NCI-H2227 treated with DMSO at 0.1 percent for 48 hours (cell line): ENCODE measurements around the gene PLCB1.
"Not testable (repeated sequence)": the region's sequence is repeated elsewhere in the genome, so short reads cannot be mapped to it uniquely, and the experiment has no call there.

Source experiments
- DNase-seq: peaks from one replicate; lab custom pipeline; 2025; lab: John Stamatoyannopoulos, UW

Gene PLCB1

DNA sequence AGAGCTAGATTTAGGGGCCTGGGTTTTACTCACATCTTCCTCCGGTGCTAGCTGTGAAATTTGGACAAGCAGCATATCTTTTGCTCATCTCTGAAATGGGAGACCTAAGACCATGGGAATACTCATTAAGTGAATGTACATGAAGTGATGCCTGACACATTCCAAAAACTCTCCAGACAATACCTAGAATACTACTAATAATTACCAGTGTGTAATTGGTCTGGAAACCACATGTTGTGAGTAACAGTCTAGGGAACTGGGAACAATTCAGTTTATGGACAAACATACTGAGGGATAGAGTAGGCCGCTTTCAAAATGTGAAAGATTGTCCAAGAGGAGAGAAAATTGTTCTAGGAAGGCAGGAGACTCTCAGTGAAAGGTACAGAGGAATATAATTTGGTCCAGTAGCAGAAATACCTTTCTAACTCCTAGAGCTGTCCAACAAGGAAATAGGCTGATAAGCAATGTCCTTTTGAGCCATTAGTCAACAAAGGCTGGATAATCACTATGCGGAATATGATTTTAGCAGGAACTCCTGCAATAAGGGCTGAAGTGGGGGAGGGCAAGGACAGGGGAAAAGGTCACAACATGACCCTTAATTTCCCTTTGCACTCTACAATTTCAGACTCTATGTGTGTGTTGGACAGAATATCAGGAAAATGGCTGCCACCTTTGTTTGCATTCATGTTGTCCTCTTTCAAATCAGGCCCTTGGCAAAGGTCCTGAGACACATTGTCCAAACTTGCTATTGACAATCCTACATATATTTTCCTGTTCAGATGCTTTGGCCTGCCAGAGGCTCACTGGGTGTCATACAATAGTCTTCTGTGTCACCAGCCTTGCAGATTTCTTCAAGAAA is 315.4 kb downstream of the PLCB1 start:
- DNase-seq: no peak

DNA sequence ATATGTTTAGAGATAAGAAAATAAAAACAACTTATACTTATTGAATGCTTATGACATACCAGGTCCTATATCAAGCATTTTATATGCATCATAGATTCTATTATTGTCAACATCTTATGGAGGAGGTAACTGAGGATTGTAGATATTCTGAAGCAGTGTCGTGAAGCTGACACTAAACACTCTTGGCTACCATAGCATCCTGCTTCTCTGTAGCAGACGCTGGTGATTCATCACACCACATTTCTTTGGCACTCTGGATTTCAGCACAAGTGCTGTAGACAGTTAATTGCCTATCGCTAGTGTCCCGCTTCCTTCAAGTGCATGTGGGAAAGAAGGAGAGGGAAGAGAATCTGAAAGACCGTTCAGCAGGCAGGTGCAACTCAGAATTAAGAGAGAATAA is 317.1 kb downstream of the PLCB1 start:
- peak; percentile 40 for DNase-seq

DNA sequence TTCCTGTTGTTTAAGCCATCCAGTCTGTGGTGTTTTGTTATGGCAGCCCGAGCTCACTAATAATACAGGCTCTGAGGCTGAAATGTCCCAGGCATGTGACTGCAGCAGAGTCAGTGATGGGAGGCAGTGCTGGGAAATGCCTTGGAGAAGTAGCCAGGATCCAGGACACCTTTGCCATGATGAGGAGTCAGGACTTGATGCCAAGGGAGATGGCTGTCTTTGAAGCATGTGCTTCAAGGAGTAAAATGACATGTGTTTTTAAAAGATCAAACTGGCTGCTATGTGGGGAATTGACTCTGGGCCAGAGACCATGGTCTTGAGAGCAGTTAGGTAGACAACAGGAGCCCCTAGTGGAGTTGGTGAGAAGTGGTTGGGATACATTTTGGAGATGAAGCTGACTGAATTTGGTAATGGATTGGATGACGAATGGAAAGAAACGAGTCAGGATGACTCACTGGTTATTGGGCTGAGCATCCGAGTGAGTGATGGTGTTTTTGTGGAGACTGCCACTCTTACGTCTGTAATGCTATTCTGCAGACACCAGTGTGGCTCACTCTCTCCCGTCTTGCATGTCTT is 322.2 kb downstream of the PLCB1 start:
- no peak for DNase-seq

DNA sequence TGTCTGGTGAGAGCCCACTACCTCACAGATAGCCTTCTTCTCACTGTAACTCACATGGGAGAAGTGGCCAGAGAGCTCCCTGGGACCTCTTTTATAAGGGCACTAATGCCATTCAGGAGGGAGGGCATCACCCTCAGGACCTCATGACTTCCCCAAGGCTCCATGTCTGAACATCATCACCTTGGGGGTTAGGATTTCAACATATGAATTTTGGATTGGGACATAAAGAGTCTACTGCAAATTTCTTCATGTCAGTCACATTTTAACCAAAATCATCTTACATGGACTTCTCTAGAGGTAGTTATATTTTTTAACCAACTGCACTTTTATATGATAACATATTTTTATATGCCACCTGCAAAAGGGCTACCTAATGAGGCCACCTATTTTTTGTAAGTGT is 324.7 kb downstream of the PLCB1 start:
- DNase-seq: no peak

DNA sequence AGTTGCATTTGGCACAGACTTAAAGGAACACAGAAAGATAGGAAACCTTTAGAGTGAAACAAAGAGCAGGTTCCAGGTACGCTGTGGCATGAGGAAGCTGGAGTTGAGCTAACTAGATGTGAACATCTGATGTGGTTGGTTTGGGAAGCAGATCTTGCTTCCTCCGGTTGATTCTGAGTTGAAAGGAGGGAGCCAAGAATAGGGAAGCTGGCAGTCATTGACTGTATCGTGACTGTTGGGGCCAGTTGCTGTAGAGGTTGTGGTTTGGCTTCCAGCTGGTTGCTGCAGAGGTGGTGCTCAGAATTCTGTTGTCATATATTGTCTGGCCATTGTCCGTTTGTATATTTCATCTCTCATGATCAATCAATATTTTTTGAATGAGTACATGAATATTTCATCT is 325.9 kb downstream of the PLCB1 start:
- no peak for DNase-seq

DNA sequence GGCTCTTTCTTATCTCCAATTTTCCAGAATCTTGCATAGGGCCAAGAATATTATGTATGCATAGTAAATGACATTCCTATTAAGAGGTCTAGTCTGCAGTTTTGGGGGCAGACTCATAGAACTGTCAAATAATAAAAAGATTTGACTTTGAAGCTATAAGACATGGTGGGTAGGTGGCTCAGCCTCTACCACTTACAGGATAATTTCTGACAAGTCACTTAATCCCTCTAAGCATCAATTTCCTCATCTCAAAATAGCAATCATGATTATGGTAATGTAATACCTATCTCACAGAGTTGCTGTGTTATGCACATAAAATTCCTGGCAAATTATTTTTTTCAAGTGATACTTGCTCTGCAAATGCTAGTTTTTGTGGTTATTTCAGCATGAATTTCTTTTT is 329.1 kb downstream of the PLCB1 start:
- DNase-seq: no peak

DNA sequence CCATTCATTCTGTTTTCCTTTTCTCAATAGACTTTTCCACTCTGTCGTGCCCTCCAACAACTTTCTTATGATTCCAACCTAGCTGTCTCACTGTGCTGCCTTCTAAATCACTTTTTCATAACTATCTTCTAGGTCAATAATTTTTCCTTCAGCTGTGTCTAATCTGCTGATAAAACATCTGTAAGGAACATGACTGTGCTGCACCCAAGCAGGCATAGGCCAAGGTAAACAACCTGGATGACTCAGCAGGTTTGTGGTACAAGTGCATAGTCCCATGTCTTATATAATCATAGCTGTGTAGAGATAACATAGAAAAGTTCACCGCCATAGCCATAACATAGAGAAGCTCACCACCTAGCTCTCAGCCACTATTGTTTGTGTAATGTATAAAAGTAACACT is 332.3 kb downstream of the PLCB1 start:
- no peak for DNase-seq

DNA sequence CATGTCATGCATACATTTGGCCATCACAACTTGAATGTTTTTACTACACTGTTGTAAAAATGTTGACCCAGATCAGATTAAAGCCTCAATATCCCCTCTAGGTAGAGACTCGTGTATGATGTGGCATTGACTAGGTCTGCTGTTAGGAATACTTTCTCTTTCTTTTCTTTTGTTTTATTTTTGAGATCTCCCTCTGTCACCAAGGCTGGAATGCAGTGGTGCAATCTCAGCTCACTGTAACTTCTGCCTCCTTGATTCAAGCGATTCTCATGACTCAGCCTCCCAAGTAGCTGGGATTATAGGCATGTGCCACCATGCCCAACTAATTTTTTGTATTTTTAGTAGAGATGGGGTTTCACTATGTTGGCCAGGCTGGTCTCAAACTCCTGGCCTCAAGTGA is 334.7 kb downstream of the PLCB1 start:
- not testable (repeated sequence) for DNase-seq

DNA sequence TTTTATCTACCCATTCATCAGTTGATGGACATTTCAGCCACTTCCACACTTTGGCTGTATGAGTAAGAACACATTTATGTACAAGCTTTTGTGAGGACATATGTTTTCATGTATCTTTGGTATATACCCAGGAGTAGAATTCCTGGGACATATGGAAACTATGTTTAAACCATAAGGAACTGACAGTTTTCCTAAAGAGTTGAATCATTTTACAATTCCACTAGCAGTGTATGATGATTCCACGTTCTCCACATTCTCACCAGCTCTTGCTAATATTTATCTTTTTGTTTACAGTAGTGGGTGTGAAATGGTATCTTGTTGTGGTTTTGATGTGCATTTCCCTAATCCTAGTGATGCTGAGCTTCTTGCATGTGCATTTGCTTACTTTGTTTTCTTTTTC is 338.1 kb downstream of the PLCB1 start:
- DNase-seq: no peak

DNA sequence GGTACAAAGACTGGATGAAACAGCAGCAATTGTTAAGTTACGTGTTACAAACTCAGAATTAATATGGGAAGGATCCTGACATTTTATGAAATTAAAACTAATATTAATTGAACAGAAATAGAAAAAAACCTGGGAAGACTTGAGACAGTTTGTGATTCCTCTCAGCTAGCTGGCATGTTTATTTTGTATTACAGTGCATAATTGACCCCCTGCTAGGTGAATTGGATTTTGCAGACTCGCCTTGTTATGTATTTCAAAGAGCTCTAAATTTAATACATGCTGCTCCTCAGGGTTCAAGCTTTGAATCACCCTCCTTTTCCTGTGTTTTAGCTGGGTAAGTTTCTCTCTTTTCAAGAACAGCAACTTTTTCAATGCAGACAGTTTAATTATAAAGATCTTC is 339.4 kb downstream of the PLCB1 start:
- DNase-seq: peak; percentile 28

DNA sequence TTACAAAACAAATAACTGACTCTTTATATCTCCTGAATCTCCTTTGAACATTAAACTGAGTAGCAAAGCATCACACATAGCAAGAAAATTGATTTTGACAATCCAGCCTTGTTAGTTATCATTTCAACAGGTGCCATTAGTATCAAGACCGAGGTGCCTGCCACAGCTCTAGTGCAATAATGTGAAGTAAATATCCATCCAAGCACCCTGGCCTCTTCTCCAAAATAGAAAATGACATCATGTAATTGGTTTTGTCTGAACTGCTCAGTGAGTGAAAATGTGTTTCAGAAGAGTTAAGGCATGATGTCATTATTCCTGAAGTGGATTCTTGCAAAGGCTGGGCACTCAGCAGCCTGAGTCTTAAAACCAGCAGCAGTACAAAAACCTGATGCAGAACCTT is 341.4 kb downstream of the PLCB1 start:
- peak; percentile 72 for DNase-seq

DNA sequence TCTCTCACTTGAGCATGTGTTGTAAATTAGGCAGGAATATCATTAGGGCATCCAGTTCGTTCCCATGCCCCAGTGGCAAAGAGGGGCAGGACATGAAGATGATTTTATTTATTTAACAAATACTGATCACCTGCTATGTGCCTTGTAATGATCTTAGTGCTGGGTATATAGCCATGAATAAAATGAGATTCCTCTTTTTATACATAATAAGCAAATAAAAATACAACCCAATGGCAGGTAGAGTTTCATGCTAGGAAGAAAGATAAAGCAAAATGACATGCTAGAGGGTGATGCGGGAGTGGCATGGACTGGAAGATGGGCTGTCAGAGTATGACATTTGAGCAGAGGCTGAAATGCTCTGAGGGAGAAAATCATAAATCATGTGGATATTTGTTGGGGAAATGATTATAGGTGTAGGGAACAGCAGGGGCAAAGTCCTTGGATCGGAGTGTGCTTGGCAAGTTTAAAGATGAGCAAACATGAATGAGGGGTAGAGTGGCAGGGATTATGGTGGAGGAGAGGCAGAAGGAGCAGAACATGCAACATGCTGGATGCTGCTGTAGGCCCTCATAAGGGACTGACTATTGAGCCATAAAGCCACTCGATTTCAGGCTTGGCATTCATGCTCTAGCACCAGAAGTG is 342.1 kb downstream of the PLCB1 start:
- peak; percentile 32 for DNase-seq

DNA sequence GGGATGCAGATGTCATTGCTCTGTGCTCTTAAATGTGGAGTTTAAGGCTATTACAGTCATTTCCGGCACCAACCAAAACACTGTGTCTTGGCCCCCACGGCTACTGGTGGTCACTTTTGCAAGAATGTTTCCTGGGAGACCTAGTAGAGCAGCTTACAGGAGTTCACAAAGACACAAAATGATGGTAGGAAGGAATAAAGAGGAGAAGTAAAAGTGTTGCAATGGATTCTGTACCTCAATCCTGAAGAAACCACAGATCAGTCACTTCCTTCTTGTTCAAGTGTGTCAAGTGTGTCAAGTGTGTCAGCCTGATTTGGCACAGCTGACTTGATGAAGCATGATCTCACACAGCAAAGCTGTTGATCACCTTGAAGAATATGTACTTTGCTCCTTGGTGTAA is 344.0 kb downstream of the PLCB1 start:
- no peak for DNase-seq

DNA sequence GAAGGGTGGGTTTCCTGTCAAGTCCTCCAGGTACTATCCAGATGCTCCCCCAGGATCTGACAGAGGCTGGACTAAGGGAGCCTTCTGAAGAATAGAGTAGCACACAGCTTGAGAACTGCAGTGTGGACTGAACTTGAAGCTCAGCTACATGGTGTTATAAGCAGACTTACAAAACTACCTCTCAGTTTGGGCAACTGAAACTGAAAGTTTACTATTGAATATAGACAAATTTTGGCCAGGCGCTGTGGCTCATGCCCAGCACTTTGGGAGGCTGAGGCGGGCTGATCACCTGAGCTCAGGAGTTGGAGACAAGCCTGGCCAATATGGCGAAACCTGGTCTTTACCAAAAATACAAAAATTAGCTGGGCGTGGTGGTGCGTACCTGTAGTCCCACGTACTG is 348.5 kb downstream of the PLCB1 start:
- DNase-seq: no peak

DNA sequence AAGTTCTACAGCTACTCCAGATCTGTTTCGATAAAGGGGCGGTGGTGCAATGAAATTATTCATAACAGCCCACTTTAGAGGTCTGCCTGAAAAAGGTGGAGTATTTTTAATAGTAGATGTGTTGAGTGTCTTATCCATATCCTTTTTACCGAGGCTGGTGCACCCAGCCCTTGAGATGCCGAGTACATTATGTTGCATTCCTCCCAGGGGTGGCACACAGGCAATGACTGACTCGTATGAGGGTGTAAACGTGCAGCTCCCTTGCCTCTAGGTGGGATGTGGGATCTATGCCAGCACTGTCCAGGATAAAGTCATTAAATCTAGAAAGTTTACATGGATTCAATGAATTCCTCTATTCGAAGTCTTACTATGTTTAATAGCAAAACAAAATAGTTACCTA is 355.6 kb downstream of the PLCB1 start:
- DNase-seq: no peak

DNA sequence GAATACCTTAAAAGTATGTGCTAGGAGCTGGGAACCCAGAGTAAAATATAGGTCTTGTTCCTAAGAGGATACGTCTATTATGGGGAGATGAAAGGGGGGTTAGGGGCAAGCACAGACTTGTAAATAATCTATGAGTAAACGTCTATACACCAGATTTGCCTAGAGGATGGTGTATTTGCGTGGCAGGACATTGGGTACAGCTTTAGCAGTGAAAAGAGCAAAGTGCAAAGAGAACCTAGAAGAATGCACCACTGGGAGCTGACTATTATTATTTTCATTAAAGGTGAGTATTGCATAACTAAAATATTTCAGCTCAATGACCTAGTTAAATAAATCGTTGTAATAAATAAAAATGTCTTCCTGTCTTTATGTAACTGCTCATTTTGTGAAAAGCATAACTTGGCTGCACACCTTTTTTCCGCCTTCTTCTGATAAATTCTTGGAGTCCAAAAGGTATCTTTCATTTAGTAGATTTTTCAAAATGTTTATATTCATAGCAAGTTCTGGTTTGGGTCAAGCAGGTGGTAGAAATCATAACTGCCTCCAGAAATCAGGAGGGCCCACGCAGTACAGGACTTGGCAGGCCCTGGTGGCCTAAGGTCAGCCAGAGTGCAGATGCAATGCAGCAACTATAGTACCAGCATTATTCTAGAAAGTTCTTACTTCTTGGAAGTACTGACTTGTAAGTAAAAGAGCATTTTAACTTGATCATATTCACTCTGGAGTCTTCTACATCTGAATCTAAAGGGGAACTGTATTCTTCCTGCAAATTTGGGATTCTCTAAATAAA is 357.2 kb downstream of the PLCB1 start:
- DNase-seq: no peak

DNA sequence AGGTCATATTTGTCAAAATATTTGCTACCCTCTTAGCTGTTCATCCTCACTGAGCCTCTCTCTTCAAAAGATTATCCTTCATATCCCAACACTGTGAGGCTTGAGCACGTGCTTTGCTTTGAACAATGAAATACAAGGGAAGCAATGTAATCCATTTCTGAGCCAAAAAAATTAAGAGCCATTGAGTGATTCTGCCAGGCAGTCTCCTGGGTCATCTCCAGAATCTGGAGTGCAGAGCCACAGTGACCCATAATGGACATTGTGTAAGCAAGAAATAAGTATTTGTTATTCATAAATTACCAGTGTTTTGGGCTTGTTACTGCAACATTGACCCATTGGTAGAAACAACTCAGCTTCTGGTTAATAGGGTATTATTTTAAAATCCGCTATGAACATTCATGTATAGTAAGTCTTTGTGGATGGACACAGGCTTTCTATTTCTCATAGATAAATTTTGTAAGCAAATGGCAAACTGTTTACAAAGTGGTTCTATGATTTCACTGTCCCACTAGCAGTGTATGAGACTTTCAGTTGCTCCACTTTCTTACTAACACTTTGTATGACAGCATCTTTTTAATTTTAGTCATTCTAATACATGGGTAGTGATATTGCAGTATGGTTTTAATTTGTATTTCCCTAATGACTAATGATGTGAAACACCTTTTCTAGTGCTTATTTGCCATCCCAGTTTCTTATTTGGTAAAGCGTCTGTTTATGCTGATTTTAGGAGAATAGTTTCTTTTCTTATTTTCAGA is 358.2 kb downstream of the PLCB1 start:
- DNase-seq: no peak

DNA sequence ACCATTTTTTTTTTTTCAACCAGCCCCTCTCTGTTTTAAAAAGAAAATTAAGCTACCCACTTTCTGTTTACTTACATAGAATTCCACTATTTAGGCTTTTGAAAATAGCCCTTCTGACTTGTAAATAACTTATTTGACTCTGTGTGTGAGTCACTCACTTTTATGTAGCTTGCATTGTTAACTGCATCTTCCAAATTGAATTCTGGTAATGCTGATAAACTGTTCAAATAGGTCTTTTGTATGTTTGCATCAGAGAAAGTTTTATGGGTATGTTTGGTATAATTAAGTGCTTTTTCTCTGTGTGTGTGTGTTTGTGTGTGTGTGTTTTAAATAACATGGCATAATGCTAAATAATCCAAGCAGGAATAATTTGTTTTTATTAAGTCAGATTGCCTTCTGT is 360.1 kb downstream of the PLCB1 start:
- no peak for DNase-seq

DNA sequence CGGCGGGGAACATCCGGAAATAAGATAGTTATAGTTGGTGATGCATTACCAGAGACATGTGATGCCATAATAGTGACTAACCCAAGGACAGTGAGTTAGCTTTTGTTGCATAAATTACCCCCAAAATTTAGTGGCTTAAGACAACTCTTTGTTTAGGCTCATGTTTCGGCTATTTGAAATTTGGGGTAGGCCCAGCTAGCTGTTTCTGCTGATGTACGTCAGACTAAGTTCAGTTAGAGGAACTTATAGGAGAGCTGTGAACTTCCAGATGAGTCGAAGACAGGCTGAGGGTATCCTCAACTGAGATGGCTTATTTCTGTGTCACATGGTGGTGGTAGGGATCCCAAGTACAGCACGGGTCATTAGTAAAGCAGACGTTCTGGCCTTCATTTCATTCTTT is 366.5 kb downstream of the PLCB1 start:
- DNase-seq: no peak

DNA sequence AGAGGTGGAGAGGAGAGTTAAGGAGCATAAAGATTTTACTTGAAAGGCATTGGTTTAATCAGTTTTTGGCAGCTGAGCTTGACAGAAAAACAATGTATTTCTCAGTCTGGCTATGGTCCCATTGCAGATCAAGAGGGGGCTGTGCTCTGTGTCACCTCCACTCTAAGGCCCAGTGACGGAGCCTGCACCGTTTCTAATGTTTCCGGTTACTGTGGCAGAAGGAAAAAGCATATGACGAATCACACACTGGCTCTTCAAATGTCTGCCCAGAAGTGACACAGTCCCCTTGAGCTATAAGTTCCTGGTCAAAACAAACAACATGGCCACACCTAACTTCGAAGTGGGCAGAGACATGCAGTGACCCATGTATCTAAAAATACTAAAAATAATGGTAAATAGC is 372.0 kb downstream of the PLCB1 start:
- no peak for DNase-seq

DNA sequence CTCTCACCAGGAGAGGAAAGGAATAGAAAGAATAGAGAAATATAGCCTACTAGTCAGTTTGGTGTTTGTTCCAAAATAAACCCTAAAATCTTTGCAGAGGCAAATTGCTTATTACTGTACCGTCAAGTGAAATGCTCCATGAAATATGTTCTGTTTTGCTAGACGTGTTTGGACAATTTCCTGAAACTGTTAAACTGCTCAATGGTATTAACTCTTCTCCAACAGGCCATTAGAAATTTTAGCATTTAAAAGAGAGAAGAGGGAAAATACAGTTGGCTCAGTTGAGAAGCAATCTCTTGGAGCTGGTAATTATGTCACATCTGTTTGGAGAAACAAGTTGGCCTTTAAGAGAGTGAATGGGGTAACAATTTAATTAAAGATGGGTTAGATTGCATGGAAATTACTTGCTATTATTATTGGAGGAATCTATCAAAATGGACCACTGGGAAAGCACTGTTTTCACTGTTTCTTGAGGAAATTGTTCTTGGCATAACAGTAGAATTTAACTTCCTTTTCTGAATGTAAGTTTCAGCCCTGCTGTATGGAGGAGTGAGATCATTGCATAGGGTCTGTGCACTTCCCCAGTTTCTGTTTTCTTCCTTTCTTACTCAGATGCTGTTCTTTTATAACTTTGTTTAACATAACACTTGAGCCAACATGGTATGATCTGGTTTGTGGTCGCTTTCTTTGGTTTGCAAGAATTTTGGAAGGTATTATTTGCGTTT is 373.6 kb downstream of the PLCB1 start:
- no peak for DNase-seq
